Activated gamma-delta T cell treated with Interleukin-2 at 50 U/mL for 16 hours (primary cell): ENCODE data around the gene ZNF622.

Experiments used
- DNase-seq: peaks from one replicate; pipeline ENCODE4 v3.0.0-alpha.2; 2020

Gene ZNF622

GRCh38 chr5:16428359-16428758 is 37.2 kb downstream of the ZNF622 start:
- no peak for DNase-seq

- DNase-seq = no peak
These were observed 38.0 kb downstream of the ZNF622 start for GRCh38 chr5:16427587-16427986.

- DNase-seq = no peak
These were observed 47.1 kb downstream of the ZNF622 start for GRCh38 chr5:16418471-16418922.

DNA sequence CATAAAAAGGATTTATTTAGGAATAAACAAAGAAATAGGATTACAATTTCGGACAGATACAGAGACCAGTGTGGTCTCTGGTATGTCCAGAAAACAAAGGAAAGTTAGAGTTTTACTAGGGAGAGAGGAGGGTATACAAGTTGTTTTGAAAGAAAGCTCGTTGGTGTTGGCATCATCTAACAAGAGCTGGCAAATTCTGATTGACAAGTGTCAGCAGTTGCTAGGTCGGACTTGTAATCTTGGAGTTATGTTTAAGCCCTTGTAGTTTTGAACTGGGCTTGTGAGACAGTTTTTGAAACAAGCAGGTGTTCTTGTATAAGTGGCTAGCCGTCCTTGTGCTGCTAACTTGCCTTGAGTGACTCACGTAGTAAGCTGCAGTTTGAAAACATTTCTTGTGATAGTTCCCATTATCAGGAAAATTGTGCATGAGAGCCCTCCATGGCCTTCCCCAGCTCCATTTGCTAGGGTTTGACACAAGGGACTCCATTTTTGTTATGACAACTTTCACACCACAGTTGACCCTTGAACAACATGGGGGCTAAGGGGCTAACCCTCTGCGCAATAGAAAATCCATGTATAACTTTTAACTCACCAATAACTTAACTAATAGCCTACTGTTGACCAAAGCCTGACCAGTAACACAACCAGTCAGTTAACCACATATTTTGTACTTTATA is 48.1 kb downstream of the ZNF622 start:
- no peak for DNase-seq

- no peak for DNase-seq
These were observed 50.7 kb downstream of the ZNF622 start for GRCh38 chr5:16414861-16415260.

GRCh38 chr5:16413166-16413860 is 52.3 kb downstream of the ZNF622 start:
- no peak for DNase-seq

GRCh38 chr5:16412556-16412955 is 53.0 kb downstream of the ZNF622 start:
- DNase-seq = no peak

- no peak for DNase-seq
These were observed 53.7 kb downstream of the ZNF622 start for GRCh38 chr5:16411741-16412455.

- DNase-seq = no peak
These were observed 54.4 kb downstream of the ZNF622 start for GRCh38 chr5:16411235-16411634.

DNA sequence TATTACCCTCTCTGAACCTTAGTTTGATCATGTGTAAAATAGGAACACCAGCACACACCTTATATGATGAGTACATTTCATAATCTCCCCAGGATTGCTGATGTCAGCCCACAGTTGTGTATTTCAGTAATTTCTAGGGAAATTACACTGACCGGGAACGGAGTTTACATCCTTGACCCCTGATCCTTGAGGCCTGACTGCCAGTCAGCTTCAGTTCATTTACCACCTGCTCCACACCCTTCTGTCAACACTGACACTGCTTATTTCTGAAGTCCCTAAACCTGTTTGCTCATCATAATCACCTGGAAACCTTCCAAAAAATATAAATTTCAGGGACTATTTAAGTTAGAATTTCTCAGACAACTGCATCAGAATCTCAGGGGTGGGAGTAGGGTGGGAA is 55.3 kb downstream of the ZNF622 start:
- no peak for DNase-seq

DNA sequence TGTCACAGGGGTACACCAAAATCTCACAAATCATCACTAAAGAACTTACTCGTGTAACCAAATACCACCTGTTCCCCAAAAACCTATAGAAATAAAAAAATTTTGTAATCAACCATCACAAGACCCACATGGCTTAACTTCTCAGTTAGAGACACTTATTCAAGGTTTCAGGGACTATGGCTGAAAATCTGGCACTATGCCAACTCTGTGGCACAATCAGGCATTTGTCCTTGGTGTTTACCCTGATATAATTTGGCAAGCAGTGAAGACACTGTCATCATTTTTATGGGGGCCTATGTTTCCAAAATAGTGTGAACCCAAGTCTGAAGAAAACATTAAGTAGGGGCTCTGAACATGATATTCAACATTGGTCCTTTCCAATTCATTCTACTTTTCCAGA is 59.0 kb downstream of the ZNF622 start:
- DNase-seq = no peak

DNA sequence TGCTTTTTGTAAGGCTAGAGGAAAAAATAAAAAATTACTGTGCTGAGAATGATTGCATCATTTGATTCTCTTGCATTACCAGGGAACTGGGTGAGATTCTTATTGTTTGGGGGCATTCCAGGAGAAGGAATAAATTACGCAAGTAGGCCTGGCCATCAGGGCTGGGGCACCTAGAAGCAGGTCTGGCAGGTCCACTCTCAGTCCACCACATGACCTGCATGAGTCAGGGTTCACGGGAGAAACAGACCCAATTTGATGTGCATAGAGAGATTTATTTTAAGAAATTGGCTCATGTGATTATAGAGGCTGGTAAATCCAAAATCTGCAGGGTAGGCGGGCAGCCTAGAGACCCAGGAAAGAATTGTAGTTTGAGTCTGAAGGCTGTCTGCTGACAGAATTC is 59.6 kb downstream of the ZNF622 start:
- no peak for DNase-seq
